ENCODE measurements around the gene SEBOX. TPM values are rescaled to one million over a fixed set of nuclear protein-coding genes. Genes with fewer than 3 reads are reported as not detected.
A peak's percentile ranks its signal among the peaks of the same experiment; 100 is the strongest.

The SEBOX gene, protein sequence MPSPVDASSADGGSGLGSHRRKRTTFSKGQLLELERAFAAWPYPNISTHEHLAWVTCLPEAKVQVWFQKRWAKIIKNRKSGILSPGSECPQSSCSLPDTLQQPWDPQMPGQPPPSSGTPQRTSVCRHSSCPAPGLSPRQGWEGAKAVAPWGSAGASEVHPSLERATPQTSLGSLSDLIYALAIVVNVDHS
- total RNA-seq: not detected

DNA sequence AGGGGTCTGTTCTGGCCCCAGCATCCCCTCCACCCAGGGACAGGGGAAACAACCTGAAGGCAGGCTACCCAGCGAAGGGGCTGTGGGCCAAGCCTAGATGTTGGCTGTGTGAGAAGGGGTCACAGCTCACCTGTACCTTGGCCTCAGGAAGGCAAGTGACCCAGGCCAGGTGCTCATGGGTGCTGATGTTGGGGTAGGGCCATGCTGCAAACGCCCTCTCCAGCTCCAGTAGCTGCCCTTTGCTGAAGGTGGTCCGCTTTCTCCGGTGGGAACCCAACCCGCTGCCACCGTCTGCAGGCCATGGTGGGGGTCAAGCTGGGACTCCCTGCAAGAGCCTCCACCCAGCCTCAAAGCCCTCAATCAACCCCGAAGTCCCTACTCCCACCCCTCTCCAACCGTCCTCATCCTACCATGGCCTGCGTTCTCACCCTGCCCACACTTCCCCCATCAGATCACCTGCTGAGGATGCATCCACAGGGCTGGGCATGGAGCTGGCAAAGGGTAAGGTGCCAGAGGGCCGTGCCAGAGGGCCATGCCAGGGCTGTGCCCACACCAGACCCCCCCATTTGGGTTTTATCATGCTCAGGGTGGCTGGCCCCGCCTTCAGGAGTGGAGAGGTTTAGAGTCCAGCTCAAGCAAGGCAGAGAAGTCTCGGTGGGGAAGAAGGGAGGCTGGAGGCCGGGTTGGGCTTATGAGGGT lies at the start of gene SEBOX:
TSS of gene SEBOX (minus strand) at position 535 of the 699 bp plus-strand sequence. CDS start at position 487, 48 bp downstream.
- no peaks in the 10 kb centered on the region for H3K4me1 Mint-ChIP-seq (ENCODE audit: low read depth)
- no peaks in the 10 kb centered on the region for H3K9me3 Mint-ChIP-seq
- H3K4me3 Mint-ChIP-seq: no peak within 1 kb of the TSS
- DNase-seq (no peak), ATAC-seq (no peak)
- H3K36me3 Mint-ChIP-seq (ENCODE audit: insufficient read depth): peaks cover 12% of the 10 kb centered on the region
- no peaks in the 10 kb centered on the region for H3K27me3 Mint-ChIP-seq (ENCODE audit: low read depth)

DNA sequence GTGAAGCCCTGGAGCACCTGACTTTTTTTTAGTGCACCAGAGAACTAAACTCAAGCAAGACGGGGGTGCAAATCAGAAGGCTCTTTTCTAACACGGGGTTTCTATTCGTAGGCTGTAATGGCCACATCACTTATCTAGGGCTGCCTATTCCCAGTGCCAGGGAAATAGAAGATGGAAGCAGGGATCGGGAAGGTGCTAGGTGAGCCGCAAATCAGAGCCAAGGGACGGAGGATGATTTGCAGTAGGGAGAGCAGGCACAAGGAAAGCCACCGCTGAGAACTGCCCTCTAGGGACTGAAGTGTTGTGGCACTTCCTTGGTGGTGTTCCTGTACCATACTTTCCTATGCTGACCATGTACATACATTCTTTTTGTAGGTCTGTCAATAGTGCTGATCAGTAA lies 48.8 kb upstream of the SEBOX start:
- H3K4me3 Mint-ChIP-seq: no peak overlapping the region
- no peaks in the 10 kb centered on the region for H3K36me3 Mint-ChIP-seq (ENCODE audit: insufficient read depth)
- no peak for DNase-seq
- H3K9me3 Mint-ChIP-seq: no peaks in the 10 kb centered on the region
- H3K4me1 Mint-ChIP-seq (ENCODE audit: low read depth): peaks cover 2% of the 10 kb centered on the region
- peaks cover 12% of the 10 kb centered on the region for H3K27me3 Mint-ChIP-seq (ENCODE audit: low read depth)
- no peak for ATAC-seq

DNA sequence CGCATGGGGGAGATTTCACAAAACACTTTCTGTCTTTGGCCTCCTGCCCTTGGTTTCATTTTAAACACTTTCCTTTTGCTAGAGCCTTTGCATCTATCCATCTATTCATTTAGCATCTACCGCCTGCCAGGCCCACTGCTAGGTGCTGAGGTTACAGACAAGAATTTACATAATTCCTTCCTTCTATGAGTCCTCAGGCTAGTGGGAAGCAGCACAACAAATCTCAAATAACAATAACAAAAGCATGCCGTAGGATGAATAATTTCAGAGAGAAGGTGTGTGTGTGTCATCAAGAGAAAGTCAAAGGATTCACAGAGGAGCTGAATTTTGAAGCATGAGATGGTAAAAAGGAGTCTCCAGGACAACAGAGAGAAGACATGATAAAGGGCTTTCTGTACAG lies 47.1 kb upstream of the SEBOX start:
- Mint-ChIP-seq H3K36me3 (ENCODE audit: insufficient read depth) (no peaks in the 10 kb centered on the region), H3K27me3 (ENCODE audit: low read depth) (peaks cover 21% of the 10 kb centered on the region), H3K4me3 (no peak overlapping the region), H3K4me1 (ENCODE audit: low read depth) (peaks cover 2% of the 10 kb centered on the region), H3K9me3 (no peaks in the 10 kb centered on the region)
- no peak for ATAC-seq
- DNase-seq: no peak

DNA sequence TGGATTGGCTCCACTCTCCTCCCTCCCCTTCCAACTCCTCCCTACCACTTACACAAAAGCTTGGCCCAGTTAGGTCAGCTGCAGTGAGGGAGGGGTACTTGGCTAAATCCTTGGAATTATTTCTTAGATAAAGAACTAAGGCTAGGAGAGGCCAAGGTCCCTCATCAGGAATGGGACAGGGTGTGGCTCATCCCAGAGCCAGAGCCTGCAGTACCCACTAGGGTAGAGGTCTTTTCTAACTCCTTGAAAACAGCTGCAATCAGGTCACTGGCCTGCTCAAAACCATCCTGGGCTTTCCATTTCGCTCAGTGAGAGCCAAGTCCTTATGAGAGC lies 42.9 kb upstream of the SEBOX start:
- Mint-ChIP-seq H3K36me3 (ENCODE audit: insufficient read depth) (no peaks in the 10 kb centered on the region), H3K4me3 (no peak overlapping the region), H3K27me3 (ENCODE audit: low read depth) (peaks cover 16% of the 10 kb centered on the region), H3K9me3 (no peaks in the 10 kb centered on the region), H3K4me1 (ENCODE audit: low read depth) (peaks cover 4% of the 10 kb centered on the region)
- DNase-seq: no peak
- no peak for ATAC-seq

DNA sequence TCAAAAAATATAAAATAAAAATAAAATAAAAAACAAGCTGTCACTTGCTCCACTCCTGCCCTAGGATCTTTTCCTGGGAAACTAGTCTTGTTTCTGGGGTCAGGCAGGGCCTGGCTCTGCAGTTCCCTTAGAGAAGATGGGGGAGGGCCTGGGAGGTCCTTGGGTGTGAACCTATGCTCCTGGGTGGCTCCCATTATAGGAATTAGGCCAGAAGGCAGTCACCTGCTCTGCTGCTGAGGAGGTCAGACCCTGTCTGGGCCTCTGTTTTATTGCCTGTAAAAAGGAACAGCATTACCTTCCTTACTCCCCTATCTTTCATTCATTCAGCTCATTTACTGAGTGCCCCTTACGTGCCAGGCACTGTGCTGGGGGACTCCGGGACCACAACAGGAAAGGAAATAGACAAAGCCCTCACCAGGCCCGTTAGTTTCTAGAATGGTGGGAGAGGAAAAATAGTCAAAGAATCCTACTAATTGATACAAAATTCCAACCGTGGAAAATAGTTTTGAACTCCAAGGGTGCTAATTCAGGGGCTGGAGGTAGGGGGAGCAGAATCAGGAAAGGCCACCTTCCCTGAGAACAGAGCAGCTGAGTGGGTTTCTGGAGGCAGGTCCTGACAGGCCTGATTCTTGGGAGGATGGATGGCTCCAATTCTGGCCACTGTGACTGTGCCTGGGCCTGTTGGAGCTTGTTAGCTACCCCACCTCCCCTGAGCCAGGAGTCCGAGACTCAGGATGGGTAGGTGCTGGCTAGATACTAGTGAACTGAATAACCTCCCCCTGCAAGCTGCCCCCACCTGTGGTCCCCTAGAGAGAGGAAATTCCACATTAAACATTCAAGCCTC lies 42.4 kb upstream of the SEBOX start:
- DNase-seq: no peak
- peak overlapping the region; percentile 35 for H3K4me3 Mint-ChIP-seq
- peaks cover 15% of the 10 kb centered on the region for H3K27me3 Mint-ChIP-seq (ENCODE audit: low read depth)

DNA sequence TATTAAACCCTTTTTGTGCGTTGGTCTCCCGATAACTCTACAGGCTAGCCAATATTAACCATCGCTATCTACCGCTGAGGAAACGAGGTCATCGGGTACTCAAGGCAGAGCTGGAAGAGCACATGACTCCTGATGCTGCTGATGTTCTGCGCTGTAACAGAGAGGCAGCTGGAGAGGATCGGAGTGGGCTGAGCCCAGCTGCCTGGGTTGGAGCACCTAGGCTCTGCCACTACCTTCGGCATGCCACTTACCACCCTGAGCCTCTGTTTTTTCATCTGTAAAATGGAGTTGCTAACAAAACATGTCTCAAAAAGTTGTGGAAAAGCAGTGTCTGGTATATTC lies 41.4 kb upstream of the SEBOX start:
- ATAC-seq: peak; percentile 6 to 9
- Mint-ChIP-seq H3K9me3 (no peaks in the 10 kb centered on the region), H3K36me3 (ENCODE audit: insufficient read depth) (no peaks in the 10 kb centered on the region), H3K27me3 (ENCODE audit: low read depth) (peaks cover 13% of the 10 kb centered on the region), H3K4me1 (ENCODE audit: low read depth) (peaks cover 4% of the 10 kb centered on the region), H3K4me3 (peak overlapping the region; percentile 72)
- DNase-seq: no peak

More for the DNA sequence above, 42.4 kb upstream of the SEBOX start:
- H3K36me3 Mint-ChIP-seq (ENCODE audit: insufficient read depth): no peaks in the 10 kb centered on the region
- no peak for ATAC-seq
- no peaks in the 10 kb centered on the region for H3K9me3 Mint-ChIP-seq
- peaks cover 4% of the 10 kb centered on the region for H3K4me1 Mint-ChIP-seq (ENCODE audit: low read depth)

DNA sequence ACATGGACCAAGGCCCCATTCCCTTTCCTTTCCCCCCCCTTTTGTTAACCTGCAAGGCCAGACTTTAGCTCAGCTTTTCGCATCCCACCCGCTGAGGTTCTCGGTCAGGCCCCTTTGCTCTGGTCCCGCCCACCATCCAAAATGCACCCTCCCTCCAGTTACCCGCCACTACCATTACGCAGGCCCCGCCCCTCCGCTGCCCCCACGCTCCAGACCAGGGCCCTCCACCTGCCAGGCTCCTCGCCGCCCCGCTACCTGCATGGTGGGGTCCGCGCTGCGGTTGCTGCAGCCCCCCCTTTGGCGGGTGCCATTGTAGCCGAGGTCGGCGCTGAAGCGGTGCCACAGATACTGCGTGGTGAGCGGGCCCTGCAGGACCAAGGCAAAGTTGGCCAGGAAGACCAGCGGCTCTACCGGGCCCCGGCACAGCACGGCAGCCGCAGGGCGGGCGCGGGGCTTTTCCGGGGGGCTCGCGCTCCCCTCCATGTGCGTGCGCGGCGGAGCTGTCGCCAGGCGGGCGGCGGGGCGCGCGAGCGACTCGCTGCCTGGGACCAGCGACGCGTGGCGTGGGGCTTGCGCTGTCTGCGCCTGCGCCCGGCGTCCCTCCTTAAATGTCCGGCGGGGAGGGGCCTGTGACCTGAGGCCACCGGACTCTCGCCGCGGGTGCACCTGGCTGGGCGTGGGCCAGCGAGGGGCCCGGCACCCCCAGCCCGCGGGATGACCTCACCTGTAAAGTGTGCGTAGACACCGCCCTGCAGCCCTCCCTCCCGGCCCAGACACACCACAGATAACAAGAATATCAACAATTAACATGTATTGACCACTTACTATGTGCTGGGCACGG lies 40.9 kb upstream of the SEBOX start, which contains the start of gene SLC46A1:
TSS of gene SLC46A1 (minus strand) at position 581 of the 841 bp plus-strand sequence. CDS start at position 483, 98 bp downstream.
- Mint-ChIP-seq H3K27me3 (ENCODE audit: low read depth) (peaks cover 11% of the 10 kb centered on the region), H3K4me1 (ENCODE audit: low read depth) (peaks cover 4% of the 10 kb centered on the region), H3K9me3 (no peaks in the 10 kb centered on the region), H3K36me3 (ENCODE audit: insufficient read depth) (no peaks in the 10 kb centered on the region), H3K4me3 (peak within 1 kb of the TSS; percentile 81)
- ATAC-seq: peak; percentile 90 to 92
- peak; percentile 27 for DNase-seq

DNA sequence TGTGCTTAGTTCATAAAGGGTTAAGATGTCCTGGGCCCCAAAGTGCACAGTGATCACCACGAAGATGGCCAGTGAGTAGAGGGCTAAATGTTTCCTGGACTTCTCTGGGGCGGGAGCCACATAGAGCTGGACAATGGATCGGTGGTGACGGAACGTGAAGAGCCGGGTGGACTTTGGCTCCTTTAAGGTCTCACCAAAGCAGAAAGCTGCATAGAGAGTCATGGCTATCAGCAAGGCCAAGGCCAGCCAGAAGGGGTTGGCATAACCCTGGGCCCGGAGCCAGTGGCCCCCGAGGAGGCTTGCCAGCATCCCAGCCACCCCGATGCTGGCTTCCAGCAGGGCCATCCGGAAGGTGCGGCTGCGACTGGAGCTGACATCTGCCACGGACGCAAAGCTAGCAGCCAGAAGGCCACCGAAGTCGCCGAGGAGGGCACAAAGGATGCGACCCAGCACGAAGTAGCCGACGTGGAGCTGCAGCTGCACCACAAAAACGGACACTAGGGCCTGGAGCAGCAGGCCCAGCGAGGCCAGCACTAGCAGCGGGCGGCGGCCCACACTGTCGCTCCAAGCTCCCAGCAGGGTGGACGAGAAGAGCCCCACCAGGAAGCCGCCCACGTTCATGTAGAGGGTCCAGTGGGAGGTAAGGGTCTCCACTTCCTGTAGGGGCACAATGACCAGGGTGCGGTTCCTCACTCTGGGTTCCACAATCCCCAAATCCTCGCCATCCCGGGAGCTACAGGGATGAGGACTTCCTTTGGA lies 40.0 kb upstream of the SEBOX start:
- Mint-ChIP-seq H3K4me1 (ENCODE audit: low read depth) (peaks cover 4% of the 10 kb centered on the region), H3K9me3 (no peaks in the 10 kb centered on the region), H3K4me3 (peak overlapping the region; percentile 81), H3K36me3 (ENCODE audit: insufficient read depth) (no peaks in the 10 kb centered on the region), H3K27me3 (ENCODE audit: low read depth) (peaks cover 9% of the 10 kb centered on the region)
- DNase-seq (no peak), ATAC-seq (no peak)

DNA sequence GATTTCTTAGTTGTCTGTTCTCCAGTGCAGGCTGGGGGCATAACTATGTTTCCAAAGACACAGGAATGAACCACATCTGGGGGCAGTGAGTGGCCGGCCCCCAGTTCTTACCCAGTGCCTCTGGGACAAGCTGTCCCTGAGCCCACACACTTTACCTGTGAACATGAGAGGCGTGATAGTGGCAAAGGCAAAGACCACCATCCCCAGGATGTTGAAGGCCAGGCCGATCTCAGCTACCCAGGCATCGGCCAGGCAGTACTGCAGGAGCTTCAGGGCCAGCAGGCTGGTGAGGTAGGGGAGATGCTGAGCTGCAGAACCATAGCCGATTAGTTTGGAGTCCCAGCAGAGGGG lies 39.4 kb upstream of the SEBOX start:
- Mint-ChIP-seq H3K4me3 (peak overlapping the region; percentile 81), H3K9me3 (no peaks in the 10 kb centered on the region), H3K4me1 (ENCODE audit: low read depth) (peaks cover 4% of the 10 kb centered on the region), H3K27me3 (ENCODE audit: low read depth) (peaks cover 9% of the 10 kb centered on the region), H3K36me3 (ENCODE audit: insufficient read depth) (no peaks in the 10 kb centered on the region)
- ATAC-seq (no peak), DNase-seq (no peak)

DNA sequence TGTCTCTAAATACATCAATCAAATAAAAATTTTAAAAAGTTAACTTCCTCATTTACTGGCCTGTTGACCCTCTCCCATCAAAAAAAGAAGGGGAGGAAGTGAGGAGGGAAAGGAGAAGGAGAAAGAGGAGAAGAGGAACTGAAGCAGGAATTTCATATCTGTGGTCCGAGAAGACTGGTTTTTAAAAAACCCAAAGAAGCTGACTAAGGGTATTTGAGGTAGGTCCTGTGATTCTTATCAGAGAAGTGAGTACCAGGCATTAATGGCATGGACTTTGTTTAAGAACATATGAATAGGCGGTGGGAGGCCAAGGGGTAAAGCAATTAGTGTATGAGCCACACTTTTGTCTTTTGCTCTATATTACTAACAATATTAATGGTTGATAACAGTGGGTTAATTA lies 39.0 kb upstream of the SEBOX start:
- Mint-ChIP-seq H3K4me1 (ENCODE audit: low read depth) (peaks cover 4% of the 10 kb centered on the region), H3K36me3 (ENCODE audit: insufficient read depth) (no peaks in the 10 kb centered on the region)
- DNase-seq: no peak

DNA sequence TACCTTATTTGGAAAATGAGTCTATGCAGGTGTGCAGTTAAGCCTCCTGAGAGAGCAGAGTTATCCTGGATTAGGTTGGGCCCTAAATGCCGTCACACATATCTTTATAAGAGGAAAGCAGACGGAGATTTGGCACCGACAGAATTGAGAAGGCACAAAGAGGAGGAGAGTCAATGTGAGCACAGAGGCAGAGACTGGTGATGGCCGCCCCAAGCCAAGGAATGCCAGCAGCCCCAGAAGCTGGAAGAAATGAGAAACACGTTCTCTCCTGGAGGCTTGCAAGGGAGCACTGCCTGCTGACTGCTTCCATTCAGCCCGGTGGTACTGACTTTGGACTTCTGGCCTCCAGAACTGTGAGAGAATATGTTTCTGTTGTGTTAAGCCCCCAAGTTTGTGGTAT lies 37.8 kb upstream of the SEBOX start:
- Mint-ChIP-seq H3K27me3 (ENCODE audit: low read depth) (peaks cover 1% of the 10 kb centered on the region), H3K9me3 (no peaks in the 10 kb centered on the region), H3K4me1 (ENCODE audit: low read depth) (peaks cover 4% of the 10 kb centered on the region), H3K4me3 (no peak overlapping the region), H3K36me3 (ENCODE audit: insufficient read depth) (peaks cover 4% of the 10 kb centered on the region)
- ATAC-seq (no peak), DNase-seq (no peak)

More for the DNA sequence above, 39.0 kb upstream of the SEBOX start:
- Mint-ChIP-seq H3K9me3 (no peaks in the 10 kb centered on the region), H3K4me3 (no peak overlapping the region), H3K27me3 (ENCODE audit: low read depth) (peaks cover 9% of the 10 kb centered on the region)
- no peak for ATAC-seq

DNA sequence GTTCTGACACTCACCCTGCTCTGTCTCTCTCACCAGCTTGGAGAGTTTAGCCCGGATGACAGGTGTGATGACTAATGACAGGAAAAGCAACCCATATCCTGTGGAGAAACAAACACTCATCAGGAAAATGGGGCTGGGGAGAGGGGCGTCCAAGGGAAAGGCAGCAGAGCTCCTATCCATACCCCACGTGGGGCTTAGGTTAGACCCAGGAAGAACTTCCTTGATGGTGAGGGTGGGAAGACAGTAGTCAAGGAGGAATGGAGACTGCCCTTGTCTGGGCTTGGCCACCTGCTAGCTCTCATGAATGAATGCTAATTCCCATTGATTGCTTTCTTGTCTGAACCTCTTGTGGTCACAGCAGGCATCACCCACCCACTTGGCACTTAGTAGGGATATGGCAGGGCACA lies 37.2 kb upstream of the SEBOX start:
- ATAC-seq: no peak
- no peaks in the 10 kb centered on the region for H3K9me3 Mint-ChIP-seq
- no peak for DNase-seq
- H3K27me3 Mint-ChIP-seq (ENCODE audit: low read depth): no peaks in the 10 kb centered on the region
- H3K36me3 Mint-ChIP-seq (ENCODE audit: insufficient read depth): peaks cover 6% of the 10 kb centered on the region
- H3K4me1 Mint-ChIP-seq (ENCODE audit: low read depth): peaks cover 4% of the 10 kb centered on the region
- no peak overlapping the region for H3K4me3 Mint-ChIP-seq

DNA sequence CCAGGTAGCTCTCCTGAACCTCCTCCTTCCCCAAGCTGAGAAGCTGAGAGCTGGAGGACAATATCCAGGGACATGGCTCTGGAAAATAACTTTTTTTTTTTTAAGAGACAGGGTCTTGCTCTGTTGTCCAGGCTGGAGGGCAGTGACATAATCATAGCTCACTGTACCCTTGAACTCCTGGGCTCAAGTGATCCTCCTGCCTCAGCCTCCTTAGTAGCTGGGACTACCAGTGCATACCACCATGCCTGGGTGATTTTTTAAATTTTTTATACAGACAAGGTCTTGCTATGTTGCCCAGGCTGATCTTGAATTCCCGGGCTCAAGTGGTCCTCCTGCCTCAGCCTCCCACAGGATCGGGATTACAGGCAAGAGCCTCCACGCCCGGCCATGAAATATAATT lies 34.8 kb upstream of the SEBOX start:
- H3K4me1 Mint-ChIP-seq (ENCODE audit: low read depth): no peaks in the 10 kb centered on the region
- peaks cover 6% of the 10 kb centered on the region for H3K36me3 Mint-ChIP-seq (ENCODE audit: insufficient read depth)
- no peaks in the 10 kb centered on the region for H3K9me3 Mint-ChIP-seq
- no peak for DNase-seq
- no peaks in the 10 kb centered on the region for H3K27me3 Mint-ChIP-seq (ENCODE audit: low read depth)
- H3K4me3 Mint-ChIP-seq: no peak overlapping the region
- no peak for ATAC-seq

Measured in activated T-cell treated with anti-CD3 and anti-CD28 coated beads, Interleukin-2, amount 50 U/mL, for 4 hours (primary cell).